ENCODE measurements around the gene LSG1. TPM values are rescaled to one million over a fixed set of nuclear protein-coding genes. Genes with fewer than 3 reads are reported as not detected.
A peak's percentile ranks its signal among the peaks of the same experiment; 100 is the strongest.

Gene LSG1
- 35.5 TPM for polyA plus RNA-seq

GRCh38 chr3:194671900-194672808 is at the start of gene LSG1:
Gene LSG1 (minus strand): TSS chr3:194672191. CDS start chr3:194672162, 29 bp downstream.
- peaks cover 4% of the 10 kb centered on the region for H3K27me3 Mint-ChIP-seq
- H3K27ac Mint-ChIP-seq: peak within 1 kb of the TSS; percentile 99
- H3K4me3 Mint-ChIP-seq: peak within 1 kb of the TSS; percentile 98 to 100 (median 98)
- no peaks in the 10 kb centered on the region for H3K36me3 Mint-ChIP-seq
- H3K4me1 Mint-ChIP-seq: peaks cover 20 to 23% (median 20%) of the 10 kb centered on the region in 3 donors
- no peaks in the 10 kb centered on the region for H3K9me3 Mint-ChIP-seq

- Mint-ChIP-seq H3K27me3 (no peaks in the 10 kb centered on the region), H3K9me3 (peaks cover 0 to under 1% (median 0%) of the 10 kb centered on the region in 3 donors), H3K36me3 (no peaks in the 10 kb centered on the region), H3K4me1 (peaks cover 6 to 9% (median 8%) of the 10 kb centered on the region in 3 donors), H3K27ac (no peak overlapping the region), H3K4me3 (no peak overlapping the region)
Observed at GRCh38 chr3:194720048-194720447, 48.1 kb upstream of the LSG1 start.

GRCh38 chr3:194718079-194718478 is 46.1 kb upstream of the LSG1 start:
- Mint-ChIP-seq H3K4me1 (peaks cover 2 to 4% (median 2%) of the 10 kb centered on the region in 3 donors), H3K9me3 (no peaks in the 10 kb centered on the region), H3K4me3 (no peak overlapping the region), H3K36me3 (no peaks in the 10 kb centered on the region), H3K27me3 (no peaks in the 10 kb centered on the region), H3K27ac (no peak overlapping the region)

- Mint-ChIP-seq H3K4me3 (no peak overlapping the region), H3K27ac (peak overlapping the region in 1 of 3 donors; percentile 60), H3K27me3 (no peaks in the 10 kb centered on the region), H3K9me3 (no peaks in the 10 kb centered on the region), H3K36me3 (no peaks in the 10 kb centered on the region), H3K4me1 (no peaks in the 10 kb centered on the region)
Observed at GRCh38 chr3:194715022-194715800, 43.2 kb upstream of the LSG1 start.

GRCh38 chr3:194714564-194714963 is 42.6 kb upstream of the LSG1 start:
- Mint-ChIP-seq H3K4me3 (no peak overlapping the region), H3K4me1 (no peaks in the 10 kb centered on the region), H3K27ac (peak overlapping the region in 1 of 3 donors; percentile 60), H3K36me3 (no peaks in the 10 kb centered on the region), H3K9me3 (no peaks in the 10 kb centered on the region), H3K27me3 (no peaks in the 10 kb centered on the region)

- Mint-ChIP-seq H3K27ac (no peak overlapping the region), H3K4me1 (no peaks in the 10 kb centered on the region), H3K4me3 (no peak overlapping the region), H3K36me3 (no peaks in the 10 kb centered on the region), H3K9me3 (no peaks in the 10 kb centered on the region), H3K27me3 (no peaks in the 10 kb centered on the region)
Observed at GRCh38 chr3:194714137-194714455, 42.1 kb upstream of the LSG1 start.

GRCh38 chr3:194713299-194714136 is 41.5 kb upstream of the LSG1 start:
- H3K9me3 Mint-ChIP-seq: no peaks in the 10 kb centered on the region
- no peak overlapping the region for H3K27ac Mint-ChIP-seq
- H3K27me3 Mint-ChIP-seq: no peaks in the 10 kb centered on the region
- no peaks in the 10 kb centered on the region for H3K36me3 Mint-ChIP-seq
- peak overlapping the region in 1 of 4 donors; percentile 25 for H3K4me3 Mint-ChIP-seq
- H3K4me1 Mint-ChIP-seq: no peaks in the 10 kb centered on the region

GRCh38 chr3:194711913-194712312 is 39.9 kb upstream of the LSG1 start:
- Mint-ChIP-seq H3K4me3 (no peak overlapping the region), H3K36me3 (peaks cover 1% of the 10 kb centered on the region), H3K9me3 (peaks cover 2 to 6% (median 6%) of the 10 kb centered on the region in 3 donors), H3K4me1 (no peaks in the 10 kb centered on the region), H3K27me3 (no peaks in the 10 kb centered on the region), H3K27ac (no peak overlapping the region)

- no peak overlapping the region for H3K4me3 Mint-ChIP-seq
Observed at GRCh38 chr3:194711286-194711685, 39.3 kb upstream of the LSG1 start.

GRCh38 chr3:194707147-194707540 is 35.2 kb upstream of the LSG1 start:
- H3K4me3 Mint-ChIP-seq: no peak overlapping the region
- peaks cover 2 to 6% (median 6%) of the 10 kb centered on the region in 3 donors for H3K9me3 Mint-ChIP-seq
- no peak overlapping the region for H3K27ac Mint-ChIP-seq
- H3K36me3 Mint-ChIP-seq: peaks cover 1% of the 10 kb centered on the region
- peaks cover 0 to 2% (median 0%) of the 10 kb centered on the region in 3 donors for H3K4me1 Mint-ChIP-seq
- peaks cover 1% of the 10 kb centered on the region for H3K27me3 Mint-ChIP-seq

More at GRCh38 chr3:194711286-194711685, 39.3 kb upstream of the LSG1 start:
- Mint-ChIP-seq H3K9me3 (peaks cover 2 to 6% (median 6%) of the 10 kb centered on the region in 3 donors), H3K27me3 (no peaks in the 10 kb centered on the region), H3K36me3 (peaks cover 1% of the 10 kb centered on the region), H3K4me1 (no peaks in the 10 kb centered on the region), H3K27ac (no peak overlapping the region)

GRCh38 chr3:194705761-194706160 is 33.8 kb upstream of the LSG1 start:
- peaks cover 2 to 6% (median 6%) of the 10 kb centered on the region in 3 donors for H3K9me3 Mint-ChIP-seq
- H3K4me1 Mint-ChIP-seq: peaks cover 0 to 2% (median 0%) of the 10 kb centered on the region in 3 donors
- H3K27me3 Mint-ChIP-seq: peaks cover 1% of the 10 kb centered on the region
- H3K4me3 Mint-ChIP-seq: no peak overlapping the region
- no peak overlapping the region for H3K27ac Mint-ChIP-seq
- peaks cover 1% of the 10 kb centered on the region for H3K36me3 Mint-ChIP-seq

- Mint-ChIP-seq H3K36me3 (peaks cover 1% of the 10 kb centered on the region), H3K9me3 (peaks cover 2 to 6% (median 6%) of the 10 kb centered on the region in 3 donors), H3K27me3 (peaks cover 1% of the 10 kb centered on the region), H3K27ac (no peak overlapping the region), H3K4me1 (peaks cover 0 to 2% (median 0%) of the 10 kb centered on the region in 3 donors), H3K4me3 (peak overlapping the region in 1 of 4 donors; percentile 14)
Observed at GRCh38 chr3:194705227-194705626, 33.2 kb upstream of the LSG1 start.

- Mint-ChIP-seq H3K4me3 (peak overlapping the region in 1 of 4 donors; percentile 70), H3K9me3 (peaks cover 0 to 9% (median 0%) of the 10 kb centered on the region in 3 donors), H3K27ac (no peak overlapping the region), H3K4me1 (peaks cover 0 to 2% (median 0%) of the 10 kb centered on the region in 3 donors), H3K36me3 (no peaks in the 10 kb centered on the region), H3K27me3 (peaks cover 1% of the 10 kb centered on the region)
Observed at GRCh38 chr3:194702545-194702944, 30.6 kb upstream of the LSG1 start.

- Mint-ChIP-seq H3K36me3 (no peaks in the 10 kb centered on the region), H3K4me3 (no peak overlapping the region), H3K27me3 (peaks cover 1% of the 10 kb centered on the region), H3K4me1 (peaks cover 19 to 25% (median 25%) of the 10 kb centered on the region in 3 donors), H3K27ac (peak overlapping the region in 1 of 3 donors; percentile 80), H3K9me3 (peaks cover 0 to 9% (median 2%) of the 10 kb centered on the region in 3 donors)
Observed at GRCh38 chr3:194696702-194697101, 24.7 kb upstream of the LSG1 start.
